Sigmoid colon (tissue), 7 donors: ENCODE data around the gene SATL1. TPM values are rescaled to one million over a fixed set of nuclear protein-coding genes. Genes with fewer than 3 reads are reported as not detected.
A peak's percentile ranks its signal among the peaks of the same experiment; 100 is the strongest.
"Not testable (repeated sequence)": the region's sequence is repeated elsewhere in the genome, so short reads cannot be mapped to it uniquely, and the experiment has no call there.

ENCODE experiments used
- DNase-seq: peaks from one replicate; pipeline ENCODE4 v3.0.0-alpha.2; 2019
- H3K27ac ChIP-seq, 4 donors: fragments of 200-600 bp; sonication (generic); one replicate each; pipeline ENCODE4 v1.5.1; 2016 to 2019; ENCODE audit warnings: mild to moderate bottlenecking in 1 of 4
- H3K27me3 ChIP-seq, 3 donors: fragments of 200-600 bp; sonication (generic); one replicate each; pipeline ENCODE4 v1.5.1; 2019; ENCODE audit warnings: mild to moderate bottlenecking in 1 of 3
- H3K36me3 ChIP-seq, 4 donors: fragments of 200-600 bp; sonication (generic); one replicate each; pipeline ENCODE4 v1.5.1; 2016 to 2019
- H3K4me1 ChIP-seq, 4 donors: fragments of 200-600 bp; sonication (generic); one replicate each; pipeline ENCODE4 v1.5.1; 2017 to 2019
- H3K4me3 ChIP-seq, 4 donors: fragments of 200-600 bp; sonication (generic); one replicate each; pipeline ENCODE4 v1.5.1; 2017 to 2019; ENCODE audit warnings: mild to moderate bottlenecking in 2 of 4, moderate library complexity in 1 of 4
- H3K9me3 ChIP-seq, 4 donors: fragments of 200-600 bp in 3 of 4; sonication (generic) in 3 of 4; one replicate each; pipeline versions ENCODE4 v1.5.1 to v1.6.1; 2013 to 2019
- CTCF ChIP-seq, 4 experiments: fragments of 450-650 bp in 3 of 4; fragments of 200-600 bp in 1 of 4; IDR thresholded peaks; one replicate each; pipeline ENCODE4 v1.5.1; 2016 to 2019; ENCODE audit warnings: antibody characterized with exemption in 4 of 4, mild to moderate bottlenecking in 3 of 4, moderate library complexity in 2 of 4
- EP300 ChIP-seq, 4 donors: sonication (generic); formaldehyde crosslinking; IDR thresholded peaks; one replicate each; pipeline ENCODE4 v1.6.1; 2017; ENCODE audit warnings: antibody characterized with exemption in 4 of 4
- POLR2A ChIP-seq, 2 donors: fragments of 450-650 bp; IDR thresholded peaks; one replicate each; pipeline ENCODE4 v1.6.1; 2016; ENCODE audit warnings: antibody characterized with exemption in 2 of 2, mild to moderate bottlenecking in 2 of 2, moderate library complexity in 2 of 2
- POLR2AphosphoS5 ChIP-seq, 4 donors: sonication (generic); formaldehyde crosslinking; IDR thresholded peaks; one replicate each; pipeline ENCODE4 v1.6.1; 2017; ENCODE audit warnings: antibody characterized with exemption in 4 of 4
- WGBS, 2 donors: extraction: QIAGEN DNeasy Blood & Tissue Kit; methylation state at CpG; one replicate each; pipeline ENCODE4 v1.1.7; 2013; 5-methylcytosine and 5-hydroxymethylcytosine counted together
- intact Hi-C: fragments of 100-400 bp; cut with DNase I; formaldehyde crosslinking; loops from one replicate; pipeline ENCODE4 v1.15.1; 2023
- polyA plus RNA-seq, 3 donors: library from polyadenylated mRNA; stranded (reverse); fragments of 200-250 nt; gene quantifications; one replicate each; pipeline ENCODE4 v1.2.3, GENCODE V29; 2013
- total RNA-seq, 4 donors: library from RNA; depleted of rRNA; stranded (reverse); fragments of >200 nt; gene quantifications; one replicate each; pipeline ENCODE4 v1.1.0, GENCODE V29; 2016
- donor health status: healthy with polysubstance abuse.
- donor health status: Bipolar disorder and iron deficiency.
- donor health status: healthy.

SATL1 gene
- total RNA-seq: not detected
- not detected for polyA plus RNA-seq

GRCh38 chrX:85243761-85244449 lies at the start of gene SATL1, which contains the start of gene ZNF711:
Gene SATL1, minus strand, starts transcription at chrX:85243779. Its CDS starts 134,811 bp downstream, at chrX:85108968.
Gene ZNF711, plus strand, starts transcription at chrX:85243991. Its CDS starts 3,582 bp downstream, at chrX:85247573.
- peak within 1 kb of the TSS in 3 of 4 donors; percentile 40 to 53 (median 51) for H3K27ac ChIP-seq
- intact Hi-C loops: no loop called here
- H3K9me3 ChIP-seq: no peaks in the 10 kb centered on the region
- no peak for DNase-seq
- no peaks in the 10 kb centered on the region for H3K4me1 ChIP-seq
- no peaks in the 10 kb centered on the region for H3K36me3 ChIP-seq
- WGBS, 2 donors: 0 to 1% methylated on average over 65 of the region's 65 CpGs
- H3K27me3 ChIP-seq: no peaks in the 10 kb centered on the region
- peak within 1 kb of the TSS; percentile 38 to 59 (median 54) for H3K4me3 ChIP-seq
- TF ChIP-seq EP300 (IDR thresholded peaks at IDR 0.05) (no peak), POLR2AphosphoS5 (IDR thresholded peaks at IDR 0.05) (no peak), CTCF (IDR thresholded peaks at IDR 0.05) (no peak), POLR2A (IDR thresholded peaks at IDR 0.05) (no peak)

- Histone ChIP-seq H3K4me3 (no peak overlapping the region), H3K27ac (no peak overlapping the region), H3K27me3 (no peaks in the 10 kb centered on the region), H3K36me3 (no peaks in the 10 kb centered on the region), H3K9me3 (no peaks in the 10 kb centered on the region), H3K4me1 (no peaks in the 10 kb centered on the region)
- TF ChIP-seq EP300 (IDR thresholded peaks at IDR 0.05): no peak
- no peak for TF ChIP-seq CTCF (IDR thresholded peaks at IDR 0.05)
- TF ChIP-seq POLR2A (IDR thresholded peaks at IDR 0.05): no peak
- TF ChIP-seq POLR2AphosphoS5 (IDR thresholded peaks at IDR 0.05): no peak
- intact Hi-C loops: no loop called here
- DNase-seq: no peak
- 93% methylated on average over 7 of the region's 7 CpGs for WGBS, 2 donors
These were observed 45.6 kb upstream of the SATL1 start for GRCh38 chrX:85288992-85289723.

- 78 to 90% methylated on average over 6 of the region's 6 CpGs for WGBS, 2 donors
- H3K27ac ChIP-seq, intact Hi-C loops, H3K4me1 ChIP-seq, H3K4me3 ChIP-seq, DNase-seq, H3K9me3 ChIP-seq, H3K27me3 ChIP-seq, H3K36me3 ChIP-seq: not testable (repeated sequence)
These were observed 41.7 kb upstream of the SATL1 start for GRCh38 chrX:85285286-85285685.

GRCh38 chrX:85244450-85245211 lies 1.1 kb upstream of the SATL1 start:
- H3K27ac ChIP-seq: peak overlapping the region in 3 of 4 donors; percentile 40 to 53 (median 51)
- 0% methylated on average over 42 of the region's 42 CpGs for WGBS, 2 donors
- H3K36me3 ChIP-seq: no peaks in the 10 kb centered on the region
- no peaks in the 10 kb centered on the region for H3K9me3 ChIP-seq
- no peaks in the 10 kb centered on the region for H3K4me1 ChIP-seq
- peak overlapping the region; percentile 38 to 59 (median 54) for H3K4me3 ChIP-seq
- H3K27me3 ChIP-seq: no peaks in the 10 kb centered on the region
- intact Hi-C loops: no loop called here
- TF ChIP-seq POLR2AphosphoS5 (IDR thresholded peaks at IDR 0.05): no peak
- TF ChIP-seq POLR2A (IDR thresholded peaks at IDR 0.05): no peak
- TF ChIP-seq EP300 (IDR thresholded peaks at IDR 0.05): no peak
- TF ChIP-seq CTCF (IDR thresholded peaks at IDR 0.05): no peak
- DNase-seq: no peak

GRCh38 chrX:85243155-85243554 lies 424 bp downstream of the SATL1 start:
- peak overlapping the region in 2 of 4 donors; percentile 56 to 59 for H3K4me3 ChIP-seq
- peak overlapping the region in 1 of 4 donors; percentile 40 for H3K27ac ChIP-seq
- no peaks in the 10 kb centered on the region for H3K9me3 ChIP-seq
- no peak for DNase-seq
- H3K4me1 ChIP-seq: no peaks in the 10 kb centered on the region
- no peaks in the 10 kb centered on the region for H3K36me3 ChIP-seq
- 32 to 39% methylated on average over 2 of the region's 2 CpGs for WGBS, 2 donors
- no peaks in the 10 kb centered on the region for H3K27me3 ChIP-seq
- TF ChIP-seq POLR2A (IDR thresholded peaks at IDR 0.05) (no peak), POLR2AphosphoS5 (IDR thresholded peaks at IDR 0.05) (no peak), EP300 (IDR thresholded peaks at IDR 0.05) (no peak), CTCF (IDR thresholded peaks at IDR 0.05) (no peak)
- intact Hi-C loops: no loop called here
